Endothelial cell of umbilical vein (primary cell): ENCODE data around the gene TRIM46. TPM values are rescaled to one million over a fixed set of nuclear protein-coding genes. Genes with fewer than 3 reads are reported as not detected.
"Not testable (repeated sequence)": the region's sequence is repeated elsewhere in the genome, so short reads cannot be mapped to it uniquely, and the experiment has no call there.

Source experiments
- BruUV-seq: library from RNA; stranded (reverse); fragments of 400-500 nt; replicated peaks from 2 replicates; lab custom pipeline; 2021; lab: Mats Ljungman, UMichigan
- CTCF ChIA-PET: fragments of 300-600, 350-600 bp; sonication (Branson Sonifier 250); formaldehyde crosslinking; loops from one replicate; lab custom pipeline; 2021; ENCODE audit warnings: antibody characterized with exemption, inconsistent platforms; lab: Charles Lee
- POLR2A ChIA-PET: fragments of 300-600, 350-600 bp; sonication (Branson Sonifier 250); formaldehyde crosslinking; loops from one replicate; lab custom pipeline; 2021; ENCODE audit warnings: antibody characterized with exemption, inconsistent platforms; lab: Charles Lee
- DNase-seq: peaks from one replicate; pipeline ENCODE4 v3.0.0-alpha.2; 2011; ENCODE audit warnings: low read depth, low spot score
- FAIRE-seq: peaks from 2 replicates; lab custom pipeline; 2011; peaks lifted over from hg19 to GRCh38; lab: Jason Lieb, UNC
- H2AFZ ChIP-seq: 2 replicates; pipeline ENCODE4 v1.6.0; 2012; ENCODE audit warnings: low read depth, low read length, control low read depth, inconsistent platforms
- H3K27ac ChIP-seq: 2 replicates; pipeline ENCODE4 v1.5.1; 2011; ENCODE audit warnings: low read depth, mild to moderate bottlenecking, control low read depth, low read length, moderate library complexity; ENCODE audit not compliant: insufficient read depth
- H3K27me3 ChIP-seq, 2 experiments: 2 replicates each; pipeline versions ENCODE4 v1.6.0 to v1.6.1; 2011; ENCODE audit warnings: low read length in 2 of 2, mixed read lengths in 1 of 2; ENCODE audit not compliant: control insufficient read depth in 2 of 2, insufficient read depth in 2 of 2
- H3K36me3 ChIP-seq, 2 experiments: 2 replicates in 1 of 2; 3 replicates in 1 of 2; pipeline ENCODE4 v1.5.1; 2011; ENCODE audit warnings: low read length in 2 of 2, mild to moderate bottlenecking in 1 of 2, moderate library complexity in 1 of 2; ENCODE audit not compliant: control insufficient read depth in 2 of 2, insufficient read depth in 2 of 2; ENCODE audit errors: extremely low read depth in 1 of 2
- H3K4me1 ChIP-seq: 3 replicates; pipeline ENCODE4 v1.5.1; 2011; ENCODE audit warnings: mild to moderate bottlenecking, low read length; ENCODE audit not compliant: control insufficient read depth, insufficient read depth; ENCODE audit errors: extremely low read depth
- H3K4me2 ChIP-seq: 2 replicates; pipeline ENCODE4 v1.6.1; 2011; ENCODE audit warnings: low read length, control low read depth, mixed read lengths; ENCODE audit not compliant: insufficient read depth
- H3K4me3 ChIP-seq, 3 experiments: fragments of 200-600 bp in 1 of 3; sonication (generic), shearing (Covaris generic) in 1 of 3; replicated peaks in 1 of 3; 2 replicates each; pipeline ENCODE4 v1.5.1; 2011 to 2016; ENCODE audit warnings: control low read depth in 3 of 3, low read length in 3 of 3, mild to moderate bottlenecking in 2 of 3, inconsistent platforms in 1 of 3, low read depth in 1 of 3, moderate library complexity in 1 of 3; ENCODE audit not compliant: insufficient read depth in 1 of 3
- H3K79me2 ChIP-seq: 2 replicates; pipeline ENCODE4 v1.6.0; 2012; ENCODE audit warnings: low read length, inconsistent platforms; ENCODE audit not compliant: control insufficient read depth, insufficient read depth
- H3K9ac ChIP-seq: replicated peaks from 2 replicates; pipeline ENCODE3; 2011; ENCODE audit warnings: low read length, control low read depth; ENCODE audit not compliant: insufficient read depth; ENCODE audit errors: extremely low read depth
- H3K9me1 ChIP-seq: replicated peaks from 3 replicates; pipeline ENCODE4 v1.6.0; 2011; ENCODE audit warnings: mild to moderate bottlenecking, low read length; ENCODE audit not compliant: control insufficient read depth, insufficient read depth; ENCODE audit errors: extremely low read depth
- H3K9me3 ChIP-seq: replicated peaks from 2 replicates; pipeline ENCODE4 v1.5.1; 2012; ENCODE audit warnings: low read length, inconsistent platforms; ENCODE audit not compliant: control insufficient read depth, insufficient read depth
- H4K20me1 ChIP-seq: replicated peaks from 2 replicates; pipeline ENCODE3; 2011; ENCODE audit warnings: mild to moderate bottlenecking, low read length; ENCODE audit not compliant: control insufficient read depth, insufficient read depth; ENCODE audit errors: extremely low read depth
- EZH2 ChIP-seq: IDR thresholded peaks from 2 replicates; pipeline ENCODE4 v1.6.1; 2012; ENCODE audit warnings: borderline replicate concordance, low read depth, mild to moderate bottlenecking, moderate library complexity, low read length, inconsistent platforms; ENCODE audit not compliant: severe bottlenecking
- FOS ChIP-seq: IDR thresholded peaks from 2 replicates; pipeline ENCODE4 v1.6.1; 2011; ENCODE audit warnings: mild to moderate bottlenecking, low read length, moderate library complexity, borderline replicate concordance; ENCODE audit not compliant: insufficient read depth
- GATA2 ChIP-seq: IDR thresholded peaks from 2 replicates; pipeline ENCODE4 v1.7.0; 2011; ENCODE audit warnings: low read depth, mild to moderate bottlenecking, moderate library complexity, mixed read lengths, low read length; ENCODE audit not compliant: insufficient read length, insufficient read depth
- JUN ChIP-seq: IDR thresholded peaks from 2 replicates; pipeline ENCODE4 v1.6.1; 2011; ENCODE audit warnings: borderline replicate concordance, low read depth; ENCODE audit not compliant: insufficient read length, insufficient read depth
- MYC ChIP-seq: IDR thresholded peaks from one replicate; pipeline ENCODE4 v1.6.1; 2011; ENCODE audit warnings: mild to moderate bottlenecking, low read depth, low read length
- POLR2A ChIP-seq: IDR thresholded peaks from 2 replicates; pipeline ENCODE4 v1.6.1; 2012; ENCODE audit warnings: low read depth, mild to moderate bottlenecking, control low read depth, low read length
- POLR2AphosphoS5 ChIP-seq: IDR thresholded peaks from 2 replicates; pipeline ENCODE4 v1.6.1; 2012; ENCODE audit warnings: low read depth, mild to moderate bottlenecking, control low read depth, low read length, moderate library complexity; ENCODE audit not compliant: insufficient read depth
- dilution Hi-C: fragments of 300-500 bp; cut with MboI; formaldehyde crosslinking; loops from one replicate; pipeline ENCODE4 v1.15.0; 2019; ENCODE audit warnings: low sequenced_read_pairs; ENCODE audit not compliant: extremely low pct_ligation_motif_present
- intact Hi-C: fragments of 100-400 bp; cut with micrococcal nuclease; formaldehyde crosslinking; loops from one replicate; pipeline ENCODE4 v1.10.0; 2022
- polyA plus RNA-seq, 4 experiments: library from polyadenylated mRNA; depleted of rRNA in 3 of 4; stranded (reverse) in 3 of 4; unstranded in 1 of 4; fragments of >200 nt; gene quantifications; 2 replicates each; pipeline versions ENCODE4 v1.2.1 to v1.2.3, GENCODE V29; 2011 to 2012; ENCODE audit warnings: missing spikeins in 1 of 4
- total RNA-seq: library from RNA; stranded (reverse); gene quantifications from 2 replicates; pipeline ENCODE4 v1.2.3, GENCODE V29; 2021
- TF ChIP-seq, protein P1 (sequence below), 2 donors: IDR thresholded peaks; 1 replicate in 1 of 2; 2 replicates in 1 of 2; pipeline ENCODE4 v1.5.1; 2011; ENCODE audit warnings: low read length in 2 of 2, mild to moderate bottlenecking in 2 of 2, moderate library complexity in 2 of 2, control low read depth in 1 of 2, inconsistent platforms in 1 of 2, low read depth in 1 of 2; ENCODE audit not compliant: insufficient read depth in 1 of 2; ENCODE audit errors: extremely low read depth in 1 of 2
- TF ChIP-seq, protein P2 (sequence below): IDR thresholded peaks from 2 replicates; pipeline ENCODE4 v1.6.1; 2011; ENCODE audit not compliant: insufficient read depth, insufficient read length

Gene TRIM46
- total and polyA plus RNA-seq, 2 donors (not counting 3 experiments of a cell fraction or from before 2014, with no cell fraction given): 9.5 to 10.0 TPM

DNA sequence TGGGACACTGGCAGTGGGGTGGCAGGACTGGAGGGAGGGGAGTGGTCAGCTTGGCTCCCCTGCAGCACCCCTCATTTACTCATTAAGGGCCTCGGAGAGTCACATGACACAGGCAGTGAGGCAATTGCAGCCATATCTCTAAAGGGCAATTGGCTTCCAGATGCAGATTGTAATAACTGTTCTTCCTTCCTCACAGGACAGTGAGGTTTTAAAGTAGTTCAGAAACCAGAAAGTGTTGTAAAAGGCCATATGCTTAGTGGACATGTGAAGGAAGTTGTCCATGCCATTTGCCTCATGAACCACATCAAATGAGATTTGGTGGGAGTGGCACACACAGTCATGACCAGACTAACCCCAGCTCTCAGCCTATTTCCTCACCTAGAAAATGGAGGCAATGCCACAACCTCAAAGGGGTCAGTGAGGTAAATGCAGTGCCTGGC lies 46.0 kb downstream of the TRIM46 start:
- Histone ChIP-seq H3K27me3 (no peaks in the 10 kb centered on the region), H3K4me3 (no peak overlapping the region), H3K4me2 (no peak overlapping the region), H3K9me1 (no peaks in the 10 kb centered on the region), H3K9ac (no peak overlapping the region), H3K79me2 (no peaks in the 10 kb centered on the region), H3K27ac (no peak overlapping the region), H4K20me1 (no peaks in the 10 kb centered on the region), H3K9me3 (no peaks in the 10 kb centered on the region), H3K4me1 (peaks cover 5% of the 10 kb centered on the region), H2AFZ (peak overlapping the region; percentile 71), H3K36me3 (peaks cover 0 to 4% of the 10 kb centered on the region in 2 experiments)
- intact Hi-C loops: no loop called here
- BruUV-seq: no TSS peak
- ChIA-PET POLR2A (no interaction called here), CTCF (interaction anchor here (1.0 to 1.7 kb wide), 2 partner anchors 12 to 47 kb away, joined by 3 to 7 read pairs; partner anchors contain the start of genes KRTCAP2 and THBS3)
- dilution Hi-C loops: no loop called here
- DNase-seq (no peak), FAIRE-seq (no peak)
- TF ChIP-seq MYC (no peak), POLR2AphosphoS5 (no peak), EZH2 (no peak), POLR2A (no peak), FOS (no peak), JUN (no peak), GATA2 (no peak)
- TF ChIP-seq, protein P1, sequence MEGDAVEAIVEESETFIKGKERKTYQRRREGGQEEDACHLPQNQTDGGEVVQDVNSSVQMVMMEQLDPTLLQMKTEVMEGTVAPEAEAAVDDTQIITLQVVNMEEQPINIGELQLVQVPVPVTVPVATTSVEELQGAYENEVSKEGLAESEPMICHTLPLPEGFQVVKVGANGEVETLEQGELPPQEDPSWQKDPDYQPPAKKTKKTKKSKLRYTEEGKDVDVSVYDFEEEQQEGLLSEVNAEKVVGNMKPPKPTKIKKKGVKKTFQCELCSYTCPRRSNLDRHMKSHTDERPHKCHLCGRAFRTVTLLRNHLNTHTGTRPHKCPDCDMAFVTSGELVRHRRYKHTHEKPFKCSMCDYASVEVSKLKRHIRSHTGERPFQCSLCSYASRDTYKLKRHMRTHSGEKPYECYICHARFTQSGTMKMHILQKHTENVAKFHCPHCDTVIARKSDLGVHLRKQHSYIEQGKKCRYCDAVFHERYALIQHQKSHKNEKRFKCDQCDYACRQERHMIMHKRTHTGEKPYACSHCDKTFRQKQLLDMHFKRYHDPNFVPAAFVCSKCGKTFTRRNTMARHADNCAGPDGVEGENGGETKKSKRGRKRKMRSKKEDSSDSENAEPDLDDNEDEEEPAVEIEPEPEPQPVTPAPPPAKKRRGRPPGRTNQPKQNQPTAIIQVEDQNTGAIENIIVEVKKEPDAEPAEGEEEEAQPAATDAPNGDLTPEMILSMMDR (IDR thresholded peaks at IDR 0.05; ENCODE audit: extremely low read depth in 1 of 2, insufficient read depth in 1 of 2, low read depth in 1 of 2, low read length in 2 of 2): no peak
- TF ChIP-seq, protein P2, sequence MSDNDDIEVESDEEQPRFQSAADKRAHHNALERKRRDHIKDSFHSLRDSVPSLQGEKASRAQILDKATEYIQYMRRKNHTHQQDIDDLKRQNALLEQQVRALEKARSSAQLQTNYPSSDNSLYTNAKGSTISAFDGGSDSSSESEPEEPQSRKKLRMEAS: no peak

DNA sequence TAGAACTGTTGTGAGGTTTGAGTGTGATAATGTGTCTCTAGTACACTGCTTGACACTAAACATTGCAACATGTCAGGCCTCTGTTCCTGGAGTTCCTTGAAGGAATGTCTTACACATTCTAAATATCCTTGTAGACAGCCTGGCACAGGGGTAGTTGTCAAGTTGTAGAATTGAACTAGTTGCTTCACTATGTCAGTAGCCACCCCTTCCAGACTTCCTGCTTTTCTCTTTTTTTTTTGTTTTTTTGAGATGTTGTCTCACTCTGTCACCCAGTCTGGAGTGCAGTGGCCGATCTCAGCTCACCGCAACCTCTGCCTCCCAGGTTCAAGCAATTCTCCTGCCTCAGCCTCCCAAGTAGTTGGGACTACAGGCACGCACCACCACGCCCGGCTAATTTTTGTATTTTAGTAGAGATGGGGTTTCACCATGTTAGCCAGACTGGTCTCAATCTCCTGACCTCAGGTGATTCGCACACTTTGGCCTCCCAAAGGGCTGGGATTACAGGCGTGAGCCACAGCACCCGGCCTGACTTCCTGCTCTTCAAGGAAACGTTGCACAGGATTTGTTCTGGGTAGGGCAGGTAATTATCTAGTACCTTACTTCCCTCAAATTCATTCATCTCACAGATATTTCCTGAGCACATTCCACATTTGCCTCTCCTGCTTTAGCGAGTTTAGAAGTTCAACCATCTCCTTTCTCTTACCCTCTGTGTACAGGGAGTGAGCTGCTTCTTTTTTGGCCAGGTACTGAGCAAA lies 46.7 kb downstream of the TRIM46 start:
- peaks cover 12% of the 10 kb centered on the region for H3K4me1 ChIP-seq
- FAIRE-seq: peak; percentile 44
- H3K9ac ChIP-seq, H3K4me3 ChIP-seq, BruUV-seq, H3K79me2 ChIP-seq, H3K27me3 ChIP-seq, H3K9me3 ChIP-seq, H4K20me1 ChIP-seq, H3K4me2 ChIP-seq, DNase-seq, POLR2A ChIA-PET, H2AFZ ChIP-seq, intact Hi-C loops, H3K27ac ChIP-seq, H3K9me1 ChIP-seq, H3K36me3 ChIP-seq, dilution Hi-C loops: not testable (repeated sequence)
- CTCF ChIA-PET: interaction anchor here (1.7 kb wide), 2 partner anchors 13 to 47 kb away, joined by 3 to 9 read pairs; partner anchors contain the start of gene KRTCAP2
